Lung (tissue), 12 donors: ENCODE measurements around the gene CNEP1R1. TPM values are rescaled to one million over a fixed set of nuclear protein-coding genes. Genes with fewer than 3 reads are reported as not detected.

Experiments
- ATAC-seq: fragments of 200-7000 bp; cut with Tn5 transposase; one replicate; pipeline ENCODE4 v1.9.1; 2020; ENCODE audit warnings: moderate number of reproducible peaks; ENCODE audit not compliant: insufficient read depth, low FRiP score
- DNase-seq, 3 donors: peaks; one replicate each; pipeline ENCODE4 v3.0.0-alpha.2; 2013 to 2017
- H3K27ac ChIP-seq, 2 donors: one replicate each; pipeline ENCODE4 v1.5.1; 2013; ENCODE audit warnings: mild to moderate bottlenecking in 2 of 2, moderate library complexity in 2 of 2, control low read depth in 1 of 2, inconsistent platforms in 1 of 2, low read depth in 1 of 2, low read length in 1 of 2
- H3K27me3 ChIP-seq, 3 donors: one replicate each; pipeline ENCODE4 v1.5.1; 2013; ENCODE audit warnings: low read length in 2 of 3; ENCODE audit not compliant: control insufficient read depth in 3 of 3, insufficient read depth in 3 of 3
- H3K36me3 ChIP-seq, 4 donors: one replicate each; pipeline ENCODE4 v1.5.1; 2013; ENCODE audit warnings: low read length in 4 of 4, mild to moderate bottlenecking in 1 of 4, moderate library complexity in 1 of 4; ENCODE audit not compliant: control insufficient read depth in 4 of 4, insufficient read depth in 4 of 4
- H3K4me1 ChIP-seq, 5 donors: one replicate each; pipeline ENCODE4 v1.5.1; 2013; ENCODE audit warnings: low read length in 5 of 5, mild to moderate bottlenecking in 2 of 5, moderate library complexity in 1 of 5; ENCODE audit not compliant: control insufficient read depth in 5 of 5, insufficient read depth in 5 of 5
- H3K4me3 ChIP-seq: one replicate; pipeline ENCODE4 v1.5.1; 2013; ENCODE audit warnings: mild to moderate bottlenecking, control low read depth, moderate library complexity
- H3K9ac ChIP-seq, 2 donors: one replicate each; pipeline ENCODE4 v1.5.1; 2013; ENCODE audit warnings: low read length in 2 of 2, control low read depth in 1 of 2; ENCODE audit not compliant: insufficient read depth in 1 of 2
- H3K9me3 ChIP-seq, 4 donors: one replicate each; pipeline ENCODE4 v1.5.1; 2013; ENCODE audit warnings: low read length in 3 of 4, mild to moderate bottlenecking in 1 of 4, moderate library complexity in 1 of 4; ENCODE audit not compliant: control insufficient read depth in 4 of 4, insufficient read depth in 3 of 4
- WGBS, 2 donors: extraction: QIAGEN DNeasy Blood & Tissue Kit; methylation state at CpG; one replicate each; pipeline ENCODE4 v1.1.7; 2013; 5-methylcytosine and 5-hydroxymethylcytosine counted together
- polyA plus RNA-seq, 2 donors: library from polyadenylated mRNA; stranded (reverse); fragments of 200-250 nt; gene quantifications; one replicate each; pipeline ENCODE4 v1.2.1, GENCODE V29; 2013
- total RNA-seq, 2 donors: library from RNA; depleted of rRNA in 1 of 2; stranded (reverse); fragments of >200 nt in 1 of 2; gene quantifications; one replicate each; pipeline ENCODE4 v1.2.1, GENCODE V29; 2014 to 2021
- TF ChIP-seq, protein P1 (sequence below): IDR thresholded peaks from 2 replicates; pipeline ENCODE4 v1.5.1; 2012; ENCODE audit warnings: mild to moderate bottlenecking; ENCODE audit errors: control extremely low read depth, extremely low read depth
- donor health status: control.
- donor health status: control.
- donor health status: Bipolar disorder and iron deficiency.
- donor health status: healthy.
- donor health status: DM: yes; HTN: yes; CAD: no.

Gene CNEP1R1
- total and polyA plus RNA-seq, 4 donors: 13.8 to 23.2 (median 17.4) TPM

DNA sequence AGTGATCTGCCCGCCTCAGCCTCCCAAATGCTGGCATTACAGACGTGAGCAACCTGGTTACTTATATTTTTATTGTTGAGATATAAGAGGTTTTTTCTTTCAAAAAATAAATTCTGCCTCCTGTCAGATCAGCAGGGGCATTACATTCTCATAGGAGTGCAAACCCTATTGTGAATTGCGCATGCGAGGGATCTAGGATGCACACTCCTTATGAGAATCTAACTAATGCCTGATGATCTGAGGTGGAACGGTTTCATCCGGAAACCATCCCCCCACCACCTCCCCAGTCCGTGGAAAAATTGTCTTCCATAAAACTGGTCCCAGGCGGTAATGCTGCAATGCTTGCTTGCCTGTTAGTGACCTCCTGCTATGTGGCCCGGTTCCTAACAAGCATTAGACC is 7.5 kb upstream of the CNEP1R1 start:
- no peak for ATAC-seq
- Histone ChIP-seq H3K9me3 (no peaks in the 10 kb centered on the region), H3K9ac (no peak overlapping the region), H3K4me1 (peaks cover 0 to 6% (median 0%) of the 10 kb centered on the region in 5 donors), H3K27me3 (no peaks in the 10 kb centered on the region), H3K4me3 (no peak overlapping the region), H3K36me3 (no peaks in the 10 kb centered on the region), H3K27ac (no peak overlapping the region)
- 89 to 96% methylated on average over 9 of the region's 9 CpGs for WGBS, 2 donors
- DNase-seq: no peak
- TF ChIP-seq, protein P1, sequence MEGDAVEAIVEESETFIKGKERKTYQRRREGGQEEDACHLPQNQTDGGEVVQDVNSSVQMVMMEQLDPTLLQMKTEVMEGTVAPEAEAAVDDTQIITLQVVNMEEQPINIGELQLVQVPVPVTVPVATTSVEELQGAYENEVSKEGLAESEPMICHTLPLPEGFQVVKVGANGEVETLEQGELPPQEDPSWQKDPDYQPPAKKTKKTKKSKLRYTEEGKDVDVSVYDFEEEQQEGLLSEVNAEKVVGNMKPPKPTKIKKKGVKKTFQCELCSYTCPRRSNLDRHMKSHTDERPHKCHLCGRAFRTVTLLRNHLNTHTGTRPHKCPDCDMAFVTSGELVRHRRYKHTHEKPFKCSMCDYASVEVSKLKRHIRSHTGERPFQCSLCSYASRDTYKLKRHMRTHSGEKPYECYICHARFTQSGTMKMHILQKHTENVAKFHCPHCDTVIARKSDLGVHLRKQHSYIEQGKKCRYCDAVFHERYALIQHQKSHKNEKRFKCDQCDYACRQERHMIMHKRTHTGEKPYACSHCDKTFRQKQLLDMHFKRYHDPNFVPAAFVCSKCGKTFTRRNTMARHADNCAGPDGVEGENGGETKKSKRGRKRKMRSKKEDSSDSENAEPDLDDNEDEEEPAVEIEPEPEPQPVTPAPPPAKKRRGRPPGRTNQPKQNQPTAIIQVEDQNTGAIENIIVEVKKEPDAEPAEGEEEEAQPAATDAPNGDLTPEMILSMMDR: no peak

DNA sequence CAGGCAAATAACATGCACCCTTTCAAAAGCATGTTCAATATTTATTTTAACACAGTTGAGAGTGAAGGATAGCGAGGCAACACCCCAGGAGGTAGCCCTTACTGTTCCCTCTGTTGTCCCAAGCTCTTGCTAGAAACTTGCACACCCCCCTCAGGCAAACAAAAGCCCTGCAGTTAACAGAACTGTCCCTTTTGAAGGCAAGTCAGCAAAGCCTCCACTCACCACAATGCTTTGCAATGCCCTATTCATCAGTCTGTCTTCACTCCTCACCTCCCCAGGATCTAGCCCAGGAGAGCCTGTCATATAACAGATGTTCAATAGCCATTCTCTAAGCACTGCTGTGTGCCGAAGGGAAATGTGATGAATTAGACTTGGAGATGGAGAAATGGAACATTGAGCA is 3.5 kb upstream of the CNEP1R1 start:
- H3K9ac ChIP-seq: no peak overlapping the region
- DNase-seq: peak in 2 of 3 donors; percentile 25 to 37
- WGBS, 2 donors: 36 to 54% methylated on average over 2 of the region's 2 CpGs
- no peak overlapping the region for H3K4me3 ChIP-seq
- H3K27ac ChIP-seq: no peak overlapping the region
- no peaks in the 10 kb centered on the region for H3K27me3 ChIP-seq
- ATAC-seq: no peak
- H3K9me3 ChIP-seq: no peaks in the 10 kb centered on the region
- H3K4me1 ChIP-seq: peaks cover 0 to 25% (median 7%) of the 10 kb centered on the region in 5 donors
- TF ChIP-seq, protein P1: no peak
- H3K36me3 ChIP-seq: no peaks in the 10 kb centered on the region

DNA sequence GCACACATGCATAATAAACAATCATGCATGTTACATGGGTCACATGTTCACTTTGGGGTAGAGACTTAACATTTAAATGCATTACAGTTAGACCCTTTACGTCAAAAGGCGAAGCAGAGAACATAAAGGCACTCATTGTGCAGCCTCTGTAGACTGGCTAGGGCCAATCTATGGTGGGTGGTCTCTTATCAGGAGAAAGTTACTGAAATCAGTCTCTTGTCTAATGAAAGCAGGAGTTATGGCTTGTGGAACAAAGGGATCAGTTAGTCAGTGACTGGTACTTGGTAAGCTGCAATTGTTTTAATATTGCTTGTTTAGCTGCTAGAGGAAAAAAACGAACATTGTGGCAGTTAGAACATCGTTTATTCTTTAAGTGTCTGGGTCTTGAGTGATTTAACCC is 1.4 kb upstream of the CNEP1R1 start:
- H3K4me3 ChIP-seq: no peak overlapping the region
- peak overlapping the region in 1 of 2 donors; percentile 3 for H3K9ac ChIP-seq
- no peak overlapping the region for H3K27ac ChIP-seq
- H3K9me3 ChIP-seq: no peaks in the 10 kb centered on the region
- ATAC-seq: no peak
- TF ChIP-seq, protein P1: no peak
- no peaks in the 10 kb centered on the region for H3K36me3 ChIP-seq
- no peaks in the 10 kb centered on the region for H3K27me3 ChIP-seq
- DNase-seq: peak in 2 of 3 donors; percentile 14 to 29
- peaks cover 0 to 26% (median 7%) of the 10 kb centered on the region in 5 donors for H3K4me1 ChIP-seq
- whole genome bisulfite sequencing, 2 donors: 48 to 51% methylated on average over 4 of the region's 4 CpGs

DNA sequence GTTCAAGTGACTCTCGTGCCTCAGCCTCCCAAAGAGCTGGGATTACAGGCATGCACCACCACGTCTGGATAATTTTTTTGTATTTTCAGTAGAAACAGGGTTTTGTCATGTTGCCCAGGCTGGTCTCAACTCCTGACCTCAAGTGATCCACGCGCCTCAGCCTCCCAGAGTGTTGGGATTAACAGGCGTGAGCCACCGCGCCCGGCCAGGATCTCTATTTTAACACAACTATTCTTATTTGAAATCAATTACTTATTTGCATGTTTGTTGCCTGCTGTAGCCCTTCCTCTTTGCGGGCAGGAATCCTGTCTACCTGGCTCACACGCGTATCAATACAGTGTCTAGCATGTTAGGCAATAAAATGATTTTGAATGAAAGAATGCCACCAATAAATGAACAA is 818 bp upstream of the CNEP1R1 start:
- Histone ChIP-seq H3K36me3 (no peaks in the 10 kb centered on the region), H3K27me3 (no peaks in the 10 kb centered on the region), H3K4me3 (no peak overlapping the region), H3K9ac (no peak overlapping the region), H3K9me3 (no peaks in the 10 kb centered on the region), H3K4me1 (peaks cover 0 to 30% (median 7%) of the 10 kb centered on the region in 5 donors), H3K27ac (no peak overlapping the region)
- no peak for DNase-seq
- no peak for ATAC-seq
- TF ChIP-seq, protein P1: no peak
- WGBS, 2 donors: 90 to 94% methylated on average over 11 of the region's 11 CpGs
